Activated CD4-positive, CD25-positive, alpha-beta regulatory T cell treated with anti-CD3 and anti-CD28 coated beads, Interleukin-2, amount 50 U/mL, for 16 hours (primary cell): ENCODE results near the gene SCUBE2.
A peak's percentile ranks its signal among the peaks of the same experiment; 100 is the strongest.
"Not testable (repeated sequence)": the region's sequence is repeated elsewhere in the genome, so short reads cannot be mapped to it uniquely, and the experiment has no call there.

ENCODE experiments used
- DNase-seq: peaks from one replicate; pipeline ENCODE4 v3.0.0-alpha.2; 2020; ENCODE audit warnings: low read depth, low spot score

The SCUBE2 gene

DNA sequence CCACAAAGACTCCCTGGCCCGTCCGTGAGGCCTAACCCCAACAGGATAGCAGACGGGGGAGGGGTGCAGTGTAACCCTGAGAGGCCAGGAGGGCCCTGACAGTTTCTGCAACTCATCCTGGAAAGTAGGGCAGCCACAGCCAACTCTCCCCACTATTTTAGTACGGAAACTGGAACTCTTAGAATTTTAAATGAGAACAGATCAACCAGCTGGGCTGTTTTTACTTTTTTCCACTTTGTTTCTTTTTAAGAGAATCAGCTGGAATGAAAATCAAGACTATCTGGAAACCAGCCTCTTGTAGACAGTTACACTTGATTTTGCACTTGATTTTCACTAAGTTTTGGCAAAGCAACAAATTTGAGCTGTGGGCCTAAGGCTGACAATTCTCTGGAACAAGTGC, 44.9 kb downstream of the SCUBE2 start:
- no peak for DNase-seq

DNA sequence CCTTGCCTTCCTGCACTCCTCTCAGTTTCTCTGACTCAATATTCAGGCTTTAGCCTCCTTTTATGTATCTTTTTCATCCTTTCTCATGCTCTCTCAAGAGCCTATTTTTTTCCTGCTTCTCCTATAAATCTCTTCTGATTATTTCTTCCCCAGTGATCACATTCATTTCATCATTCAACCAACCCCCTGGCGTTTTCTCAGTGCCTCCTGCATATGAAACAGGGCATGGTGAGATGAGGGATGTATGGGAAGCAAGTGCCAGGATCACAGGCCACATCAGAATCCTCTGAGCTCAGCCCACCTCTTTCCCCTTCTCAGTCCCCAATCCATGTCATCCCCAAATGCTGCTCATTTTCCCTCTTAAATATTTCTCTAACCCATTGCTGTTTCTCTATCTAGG, 48.9 kb downstream of the SCUBE2 start:
- no peak for DNase-seq

DNA sequence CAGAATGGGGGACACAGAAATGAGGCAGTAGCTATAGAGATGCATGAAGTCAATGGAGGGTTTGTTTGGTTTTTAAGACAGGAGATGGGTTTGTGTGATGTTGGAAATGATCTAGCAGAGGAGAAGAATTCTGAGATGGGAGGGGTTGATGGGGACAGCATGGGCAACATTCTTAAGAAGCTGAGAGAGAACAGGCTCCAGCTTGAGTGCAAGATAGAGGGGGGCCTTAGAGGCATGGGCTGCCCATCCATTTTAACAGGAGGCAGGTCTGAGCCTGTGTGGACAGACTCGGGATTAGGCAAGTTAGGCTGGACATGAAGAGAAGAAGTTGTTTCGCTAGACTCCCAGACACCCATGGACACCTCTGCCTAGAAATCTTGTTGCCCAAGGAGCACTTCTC, 49.7 kb downstream of the SCUBE2 start:
- no peak for DNase-seq

DNA sequence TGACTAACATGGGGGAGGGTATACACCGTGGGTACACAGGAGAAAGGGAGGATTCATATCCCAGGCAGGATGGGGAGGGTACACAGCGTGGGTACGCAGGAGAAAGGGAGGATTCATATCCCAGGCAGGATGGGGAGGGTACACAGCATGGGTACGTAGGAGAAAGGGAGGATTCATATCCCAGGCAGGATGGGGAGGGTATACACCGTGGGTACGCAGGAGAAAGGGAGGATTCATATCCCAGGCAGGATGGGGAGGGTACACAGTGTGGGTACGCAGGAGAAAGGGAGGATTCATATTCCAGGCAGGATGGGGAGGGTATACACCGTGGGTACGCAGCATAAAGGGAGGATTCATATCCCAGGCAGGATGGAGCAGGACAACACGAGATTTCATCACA, 51.0 kb downstream of the SCUBE2 start:
- DNase-seq: no peak

DNA sequence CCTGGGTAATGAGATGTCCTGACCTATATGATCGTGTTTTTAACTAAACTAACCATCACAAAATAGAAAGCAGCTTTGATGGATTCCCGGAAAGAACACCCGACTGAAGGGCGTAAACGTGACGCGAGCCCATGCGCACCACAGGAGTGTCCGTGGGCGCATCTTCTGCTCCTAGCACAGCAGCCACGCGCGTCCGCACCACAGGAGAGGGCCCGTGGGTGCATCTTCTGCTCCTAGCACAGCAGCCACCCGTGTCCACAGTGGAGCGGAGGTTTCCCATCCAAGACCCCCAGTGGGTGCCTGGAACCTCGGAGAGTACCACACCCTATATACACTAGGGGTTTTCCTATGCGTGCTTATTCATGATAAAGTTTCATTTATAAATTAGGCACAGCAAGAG, 51.5 kb downstream of the SCUBE2 start:
- no peak for DNase-seq

DNA sequence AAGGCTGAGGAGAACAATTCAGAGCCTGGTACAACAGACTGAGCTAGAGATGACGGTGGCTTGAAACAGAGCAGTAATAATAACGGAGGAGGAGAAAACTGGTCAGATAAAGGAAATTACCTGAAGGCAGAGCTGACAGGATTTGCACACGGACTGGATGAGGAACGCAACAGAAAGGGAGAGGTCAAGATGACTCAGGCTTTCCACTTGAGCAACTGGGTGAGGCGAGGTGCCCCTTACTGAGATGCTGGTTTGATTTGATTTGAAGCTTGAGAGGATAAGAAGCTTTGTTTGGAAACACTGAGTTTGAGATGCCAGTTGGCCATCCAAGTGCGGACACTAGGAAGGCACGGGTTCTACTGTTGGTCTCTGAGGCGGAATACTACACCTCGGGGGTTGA, 52.2 kb downstream of the SCUBE2 start:
- no peak for DNase-seq

DNA sequence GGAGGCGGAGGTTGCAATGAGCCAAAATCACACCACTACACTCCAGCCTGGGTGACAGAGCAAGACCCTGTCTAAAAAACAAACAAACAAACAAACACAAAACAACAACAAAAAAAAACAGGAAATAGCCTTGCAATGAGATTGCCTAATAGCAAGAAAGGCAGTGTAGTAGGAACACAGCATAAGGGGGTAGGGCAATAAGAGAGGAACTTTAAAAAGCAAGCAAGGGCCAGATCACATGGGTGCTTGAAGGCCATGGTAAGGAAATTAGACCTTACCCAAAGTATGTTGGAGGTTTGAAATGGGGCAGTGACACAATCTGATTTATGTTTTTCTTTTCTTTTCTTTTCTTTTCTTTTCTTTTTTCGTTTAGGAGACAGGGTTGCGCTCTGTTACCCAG, 52.9 kb downstream of the SCUBE2 start:
- DNase-seq: no peak

DNA sequence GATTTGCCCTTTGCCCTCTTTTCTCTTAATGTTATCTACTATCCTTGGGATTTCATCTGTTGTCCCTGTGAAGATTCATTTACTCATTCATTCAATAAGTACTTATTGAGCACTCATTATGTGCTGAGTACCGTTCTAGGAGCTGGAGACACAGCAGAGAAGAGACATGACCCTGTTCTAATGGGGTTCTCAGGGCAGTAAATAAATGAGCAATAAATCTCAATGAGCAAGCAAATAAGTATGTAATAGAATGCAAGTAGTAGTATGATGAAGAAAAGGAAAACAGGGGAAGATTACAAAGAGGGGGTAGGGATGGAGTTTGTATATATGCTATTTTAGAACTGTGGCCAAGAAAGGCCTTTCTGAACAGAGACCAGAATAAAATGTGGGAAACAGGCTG, 53.4 kb downstream of the SCUBE2 start:
- DNase-seq: no peak

DNA sequence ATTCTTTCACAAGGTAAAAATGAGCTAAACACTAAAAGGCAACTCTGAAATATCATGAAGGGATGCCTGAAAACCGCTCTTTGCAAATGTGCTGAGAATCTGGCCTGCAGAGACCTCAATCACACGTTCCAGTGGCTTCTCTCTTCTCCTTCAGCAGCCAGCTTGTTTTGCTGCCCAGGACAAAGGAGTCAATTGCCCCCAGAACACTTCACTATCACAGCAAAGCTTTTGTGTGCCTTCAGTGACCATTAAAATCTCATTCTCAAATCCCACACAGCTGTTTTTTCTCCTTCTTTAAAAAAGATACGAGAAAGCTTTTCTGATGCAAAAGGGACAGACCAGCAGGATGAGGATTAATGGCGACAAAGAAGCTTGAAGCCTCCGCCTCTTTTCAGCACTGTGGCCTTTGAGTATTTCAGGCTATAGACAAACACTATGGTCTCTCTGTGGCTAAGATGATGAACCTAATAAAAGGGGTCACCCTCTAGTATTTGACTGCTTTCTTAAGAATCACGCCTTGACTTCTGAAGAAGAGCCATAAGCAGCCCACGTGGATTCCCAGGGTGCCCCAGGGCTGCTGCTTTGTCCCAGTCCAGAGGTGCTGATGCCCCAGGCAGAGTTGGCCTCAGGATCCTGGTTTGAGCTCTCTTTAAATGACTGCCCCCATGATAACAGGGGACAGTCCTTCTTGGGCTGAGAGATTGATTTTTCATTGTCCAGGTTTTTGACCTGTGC, 54.2 kb downstream of the SCUBE2 start:
- no peak for DNase-seq

DNA sequence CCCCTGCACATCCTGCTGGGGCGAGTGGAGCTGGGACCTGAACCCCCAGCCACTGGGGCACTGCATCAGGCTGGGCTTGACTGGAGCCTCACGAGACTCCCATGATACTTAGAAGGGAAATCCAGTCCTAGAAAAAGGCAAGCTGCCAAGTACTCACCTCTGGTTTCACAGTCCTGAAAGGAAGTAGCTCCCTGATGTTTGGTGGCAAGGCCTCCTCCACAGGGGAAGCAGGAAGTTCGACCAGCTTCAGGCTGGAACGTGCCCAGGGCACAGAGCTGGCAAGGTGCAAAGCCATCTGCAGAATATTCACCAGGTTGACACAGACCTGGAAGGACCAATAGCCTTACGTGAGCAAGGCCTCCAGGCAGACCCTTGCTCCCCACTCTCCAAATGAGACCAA, 60.8 kb downstream of the SCUBE2 start:
- no peak for DNase-seq

DNA sequence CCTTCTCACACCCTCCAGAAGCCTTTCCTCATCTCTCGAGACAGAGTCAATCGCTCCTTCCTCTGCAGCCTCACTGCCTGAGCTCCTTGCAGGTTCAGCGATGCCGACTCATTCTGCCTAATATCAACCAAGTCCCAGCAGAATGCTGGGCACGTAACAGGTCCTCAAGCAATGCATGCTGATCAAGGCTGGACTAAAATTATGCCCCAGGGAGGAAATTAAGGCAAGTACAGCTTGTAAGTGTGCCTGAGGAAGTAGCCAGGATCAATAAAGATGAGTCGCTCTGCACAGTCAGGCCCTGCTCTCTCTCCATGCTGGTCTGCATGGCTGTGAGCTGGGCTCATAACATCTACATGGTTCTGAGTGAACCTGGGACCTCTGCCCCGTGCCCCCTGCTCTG, 62.0 kb downstream of the SCUBE2 start:
- no peak for DNase-seq

DNA sequence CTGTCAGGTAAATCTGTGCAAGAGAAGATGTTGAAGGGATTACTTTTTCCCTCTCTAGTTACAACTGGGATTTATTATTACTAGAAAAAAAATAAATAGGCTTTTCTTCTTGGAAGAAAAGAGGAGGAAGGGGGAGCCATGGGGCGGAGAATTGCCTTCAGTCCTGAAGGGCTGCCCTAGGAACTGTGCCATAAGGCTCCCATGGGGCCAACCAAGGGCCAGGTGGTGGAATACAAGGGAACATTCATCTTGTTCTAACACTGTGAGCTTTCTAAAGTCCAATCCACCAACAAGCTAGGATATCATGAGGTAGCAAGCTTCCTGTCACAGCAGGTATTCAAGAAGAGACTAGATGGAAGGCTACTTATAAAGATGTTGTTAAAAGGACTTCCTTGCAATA, 62.8 kb downstream of the SCUBE2 start:
- DNase-seq: no peak

DNA sequence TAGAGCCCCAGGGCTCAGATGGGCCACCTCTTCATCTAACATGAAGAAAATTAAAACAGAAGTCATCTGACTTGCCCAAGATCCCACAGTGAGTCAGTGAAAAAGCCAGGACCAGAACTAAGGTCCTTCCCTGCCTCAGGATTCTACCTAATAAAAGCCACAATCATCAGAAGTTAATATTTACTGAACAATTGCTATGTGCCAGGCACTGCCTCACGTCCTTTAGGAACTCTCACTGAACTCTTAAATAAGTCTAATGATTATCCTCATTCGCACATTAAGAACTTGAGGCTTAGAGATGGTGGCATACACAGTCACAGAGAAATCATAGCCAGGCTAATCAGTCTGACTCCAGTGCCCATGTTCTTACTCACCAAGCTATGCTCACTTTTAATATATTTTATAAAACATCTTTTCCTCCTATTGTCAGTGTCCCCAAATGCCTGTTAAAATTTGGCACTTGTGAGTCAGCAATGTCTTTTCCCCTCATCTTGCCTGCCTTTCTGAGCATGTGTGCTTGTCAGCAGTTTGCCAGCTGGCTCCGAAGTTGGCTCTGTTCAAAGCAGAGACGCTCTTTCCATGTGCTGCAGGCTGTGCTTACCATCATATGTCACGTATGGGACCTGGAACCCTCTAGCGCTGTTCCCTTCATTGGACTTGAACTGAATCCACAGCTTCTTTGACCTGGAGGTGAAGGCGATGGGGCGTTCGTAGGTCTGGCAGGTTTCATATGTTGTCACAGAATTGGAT, 66.1 kb downstream of the SCUBE2 start:
- DNase-seq: no peak

DNA sequence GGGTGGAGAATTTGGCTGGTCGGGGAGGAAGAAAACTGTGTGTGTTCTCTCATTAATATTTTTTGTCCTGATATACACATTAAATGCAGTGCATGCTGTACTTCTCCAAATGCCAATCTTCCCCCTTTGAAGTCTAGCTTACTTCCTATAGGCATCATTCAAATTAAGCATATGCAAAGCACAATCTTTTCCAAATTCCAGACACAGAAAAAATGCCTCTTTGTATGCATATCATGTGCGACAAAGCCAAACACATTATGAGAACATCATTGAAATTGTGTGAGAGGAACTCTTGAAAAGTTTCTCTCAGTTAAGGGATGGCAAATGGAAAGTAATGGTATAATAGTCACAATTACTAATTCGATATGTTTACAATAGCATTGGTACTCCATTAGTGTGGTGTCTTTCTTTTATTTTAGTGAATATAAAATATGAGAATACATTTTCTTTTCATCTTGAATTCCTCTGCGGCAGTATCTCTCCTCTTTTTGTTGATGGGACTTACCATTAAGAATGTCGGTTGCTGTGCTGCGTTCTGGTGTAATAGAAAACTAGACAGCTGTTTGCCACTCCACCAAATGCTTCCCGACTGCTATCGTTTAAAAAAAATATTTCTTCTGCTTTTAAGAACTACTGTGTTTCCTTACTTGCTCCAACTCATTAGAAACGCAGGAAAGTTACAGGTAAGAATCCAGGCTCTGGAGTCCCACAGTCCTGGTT, 68.3 kb downstream of the SCUBE2 start:
- DNase-seq: no peak

DNA sequence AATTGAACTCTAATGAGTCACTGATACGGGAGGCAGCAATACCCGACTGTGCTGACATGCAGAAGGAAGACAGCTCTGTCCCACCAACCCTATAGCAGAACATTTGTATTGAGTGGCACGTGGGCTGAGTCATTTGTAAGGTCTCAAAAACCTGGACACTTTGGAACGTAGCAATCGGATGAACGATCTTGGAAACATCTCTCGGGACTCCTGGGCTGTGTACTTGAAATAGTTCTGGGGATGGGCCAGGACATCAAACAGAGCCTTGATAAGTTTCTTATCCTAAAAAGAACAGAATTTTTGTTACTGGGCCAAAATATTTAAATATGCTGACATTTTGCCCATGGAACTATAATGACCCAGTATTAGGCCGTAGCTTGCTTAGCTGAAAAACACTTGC, 70.5 kb downstream of the SCUBE2 start:
- no peak for DNase-seq

DNA sequence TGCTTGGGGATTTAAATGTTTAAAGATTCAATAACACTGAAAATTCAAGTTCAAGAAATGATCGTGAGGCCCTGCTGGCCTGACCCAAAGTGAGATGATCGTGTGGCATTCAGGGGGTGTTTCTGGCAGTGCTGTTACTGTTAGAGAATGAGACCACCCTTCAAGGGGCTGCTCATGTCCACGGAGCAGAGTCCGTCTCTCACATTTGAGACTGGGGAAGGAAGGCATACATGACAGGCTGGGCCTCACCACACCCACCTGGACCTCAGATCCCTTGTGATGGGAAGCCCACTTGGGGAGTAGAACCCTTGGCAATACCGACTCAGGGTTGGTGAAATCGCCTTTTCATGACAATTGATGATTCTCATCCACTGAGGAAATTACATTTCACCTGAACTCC, 71.5 kb downstream of the SCUBE2 start:
- no peak for DNase-seq

DNA sequence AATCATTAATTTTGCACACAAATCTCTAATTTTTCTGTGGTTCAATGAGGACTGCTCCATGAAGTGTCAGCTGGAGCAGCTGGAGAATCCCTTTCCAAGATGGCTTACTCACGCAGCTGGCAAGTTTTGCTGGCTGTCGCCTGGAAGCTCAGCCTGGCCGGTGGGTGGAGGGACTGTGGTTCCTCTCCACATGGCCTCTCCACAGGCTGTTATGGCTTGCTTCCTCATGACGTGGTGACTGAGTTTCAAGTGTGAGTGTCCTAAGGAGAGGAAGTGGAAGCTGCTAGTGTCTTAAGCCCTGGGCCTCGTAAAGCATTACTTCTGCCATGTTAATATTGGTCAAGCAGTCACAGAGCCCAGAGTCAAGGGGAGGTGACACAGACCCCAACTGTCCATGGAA, 73.6 kb downstream of the SCUBE2 start:
- DNase-seq: no peak

DNA sequence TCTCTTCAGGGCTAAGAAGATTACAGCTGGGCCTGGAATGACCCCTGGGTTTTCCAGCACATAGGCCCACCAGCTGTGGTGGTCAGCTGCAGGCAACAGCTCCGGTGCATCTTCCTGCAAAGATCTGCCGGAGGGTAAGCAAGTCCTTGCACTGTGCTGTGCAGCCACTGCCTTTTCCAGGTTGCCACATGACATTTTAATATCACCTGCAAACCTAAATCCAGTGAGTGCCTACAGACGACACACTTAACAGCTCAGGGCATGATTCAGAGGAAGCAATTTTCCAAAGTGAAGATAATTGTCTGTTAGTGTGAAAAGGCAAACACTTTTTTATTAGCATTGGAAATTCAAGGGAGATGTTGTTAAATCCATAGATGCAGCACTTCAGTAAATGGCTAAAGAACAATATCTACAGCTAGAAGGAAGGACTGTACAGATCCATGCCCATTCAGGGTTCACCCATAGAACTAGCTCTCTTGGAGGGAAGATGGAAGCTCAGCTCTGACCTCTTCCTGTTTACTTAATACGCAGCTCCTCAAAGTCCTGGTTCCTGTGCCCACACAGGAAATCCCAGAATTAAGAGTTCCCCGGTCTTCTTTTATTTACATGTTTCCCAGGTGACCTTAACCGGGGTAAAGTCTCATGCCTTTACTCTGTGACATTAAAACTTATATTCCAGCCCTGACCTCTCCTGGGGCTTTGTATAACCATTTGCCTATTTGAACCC, 74.3 kb downstream of the SCUBE2 start:
- DNase-seq: no peak

DNA sequence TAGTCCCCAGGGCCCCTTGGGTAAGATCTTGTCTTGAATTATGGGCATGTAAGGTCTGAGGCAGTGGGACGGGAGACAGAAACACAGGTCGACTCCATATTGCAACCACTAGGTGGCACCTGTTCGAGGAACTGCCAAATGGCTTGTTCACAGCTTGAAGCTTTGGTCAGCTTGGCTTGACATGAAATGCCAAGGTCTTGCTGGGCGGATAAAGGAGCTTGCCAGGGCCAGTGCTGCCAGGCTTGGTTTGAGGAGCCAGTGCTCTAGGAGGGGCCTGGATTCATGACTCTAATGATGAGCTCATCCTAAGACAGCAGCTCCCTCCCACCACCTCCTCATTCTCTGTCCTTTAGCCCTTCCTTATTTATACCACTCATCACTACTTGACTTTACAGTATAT, 75.7 kb downstream of the SCUBE2 start:
- peak; percentile 33 for DNase-seq

DNA sequence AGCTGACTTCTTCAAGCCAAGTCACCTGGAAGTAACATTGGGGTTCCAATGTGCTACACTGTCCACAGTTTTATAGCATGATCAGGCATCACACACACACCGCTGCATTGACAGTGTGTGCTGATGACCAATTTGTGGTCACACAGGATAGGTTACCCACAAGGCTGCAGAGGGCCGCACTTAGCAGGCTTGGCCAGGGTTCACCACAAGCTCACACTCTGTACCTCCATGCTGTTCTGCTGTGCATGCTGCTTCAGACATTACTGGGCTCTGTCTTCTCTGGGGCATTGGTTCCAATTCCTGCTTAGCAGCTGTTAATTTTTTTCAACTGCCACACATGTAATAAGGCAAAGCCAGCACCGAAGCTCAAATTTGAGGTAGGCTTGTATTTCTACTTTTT, 76.6 kb downstream of the SCUBE2 start:
- DNase-seq: no peak

DNA sequence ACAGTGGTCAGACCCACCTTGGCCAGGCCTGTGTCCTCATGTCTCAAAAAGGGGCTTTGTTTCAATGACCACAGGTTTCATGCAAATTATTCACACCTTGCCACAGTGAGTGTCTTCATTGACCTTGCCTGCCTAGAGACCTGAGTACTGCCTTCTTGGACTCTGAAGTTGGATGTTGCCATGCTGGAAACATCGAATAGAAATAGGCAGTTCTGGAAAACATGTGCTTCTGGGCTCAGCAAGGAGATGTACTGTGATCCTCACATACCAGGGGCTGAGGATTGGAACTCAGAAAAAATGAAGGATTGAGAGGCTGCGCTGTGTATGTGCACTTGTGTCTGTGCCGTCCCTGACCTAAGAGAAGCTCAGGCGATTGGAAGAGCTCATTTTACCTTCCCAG, 78.0 kb downstream of the SCUBE2 start:
- no peak for DNase-seq

DNA sequence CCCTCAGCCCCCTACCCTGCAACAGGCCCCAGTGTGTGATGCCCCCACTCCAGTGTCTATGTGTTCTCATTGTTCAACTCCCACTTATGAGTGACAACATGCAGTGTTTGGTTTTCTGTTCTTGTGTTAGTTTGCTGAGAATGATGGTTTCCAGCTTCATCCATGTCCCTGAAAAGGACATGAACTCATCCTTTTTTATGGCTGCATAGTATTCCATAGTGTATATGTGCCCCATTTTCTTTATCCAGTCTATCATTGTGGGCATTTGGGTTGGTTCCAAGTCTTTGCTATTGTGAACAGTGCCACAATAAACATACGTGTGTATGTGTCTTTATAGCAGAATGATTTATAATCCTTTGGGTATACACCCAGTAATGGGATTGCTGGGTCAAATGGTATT, 81.9 kb downstream of the SCUBE2 start:
- DNase-seq: not testable (repeated sequence)
